ENCODE measurements around the gene VEGFC.

The VEGFC gene

GRCh38 chr4:176798540-176798939, 5.8 kb upstream of the VEGFC start:
- DNase-seq (ENCODE audit: low read depth): no peak

- no peak for DNase-seq (ENCODE audit: low read depth)
Observed at GRCh38 chr4:176795441-176795840, 2.7 kb upstream of the VEGFC start.

- DNase-seq (ENCODE audit: low read depth): no peak
Observed at GRCh38 chr4:176794651-176795050, 1.9 kb upstream of the VEGFC start.

- no peak for DNase-seq (ENCODE audit: low read depth)
Observed at GRCh38 chr4:176794151-176794550, 1.4 kb upstream of the VEGFC start.

GRCh38 chr4:176793060-176793605, 411 bp upstream of the VEGFC start:
- no peak for DNase-seq (ENCODE audit: low read depth)

- DNase-seq (ENCODE audit: low read depth): no peak
Observed at GRCh38 chr4:176791591-176792325, 964 bp downstream of the VEGFC start.

GRCh38 chr4:176790398-176790797, 2.3 kb downstream of the VEGFC start:
- DNase-seq (ENCODE audit: low read depth): no peak

GRCh38 chr4:176789955-176790354, 2.8 kb downstream of the VEGFC start:
- no peak for DNase-seq (ENCODE audit: low read depth)

- DNase-seq (ENCODE audit: low read depth): no peak
Observed at GRCh38 chr4:176788971-176789370, 3.8 kb downstream of the VEGFC start.

- no peak for DNase-seq (ENCODE audit: low read depth)
Observed at GRCh38 chr4:176788248-176788647, 4.5 kb downstream of the VEGFC start.

- no peak for DNase-seq (ENCODE audit: low read depth)
Observed at GRCh38 chr4:176784816-176785215, 7.9 kb downstream of the VEGFC start.

GRCh38 chr4:176782794-176783193, 9.9 kb downstream of the VEGFC start:
- no peak for DNase-seq (ENCODE audit: low read depth)

GRCh38 chr4:176782191-176782590, 10.5 kb downstream of the VEGFC start:
- DNase-seq (ENCODE audit: low read depth): no peak

- DNase-seq (ENCODE audit: low read depth): no peak
Observed at GRCh38 chr4:176781739-176782100, 11.0 kb downstream of the VEGFC start.

- DNase-seq (ENCODE audit: low read depth): no peak
Observed at GRCh38 chr4:176780995-176781738, 11.6 kb downstream of the VEGFC start.

- no peak for DNase-seq (ENCODE audit: low read depth)
Observed at GRCh38 chr4:176779421-176779820, 13.3 kb downstream of the VEGFC start.

GRCh38 chr4:176778491-176778890, 14.2 kb downstream of the VEGFC start:
- no peak for DNase-seq (ENCODE audit: low read depth)

GRCh38 chr4:176778063-176778462, 14.7 kb downstream of the VEGFC start:
- no peak for DNase-seq (ENCODE audit: low read depth)

- no peak for DNase-seq (ENCODE audit: low read depth)
Observed at GRCh38 chr4:176775338-176775737, 17.4 kb downstream of the VEGFC start.

- DNase-seq (ENCODE audit: low read depth): no peak
Observed at GRCh38 chr4:176774852-176775251, 17.9 kb downstream of the VEGFC start.

GRCh38 chr4:176769514-176769913, 23.2 kb downstream of the VEGFC start:
- no peak for DNase-seq (ENCODE audit: low read depth)

GRCh38 chr4:176767183-176767582, 25.5 kb downstream of the VEGFC start:
- DNase-seq (ENCODE audit: low read depth): no peak

GRCh38 chr4:176762661-176763308, 29.9 kb downstream of the VEGFC start:
- no peak for DNase-seq (ENCODE audit: low read depth)

Data from stimulated activated CD8-positive, alpha-beta memory T cell treated with anti-CD3 and anti-CD28 coated beads, Interleukin-15, amount 100 ng/mL, for 1 hour (primary cell).